HG03196 (cell line): ENCODE measurements around the gene MROH2B.
"Not testable (repeated sequence)": the region's sequence is repeated elsewhere in the genome, so short reads cannot be mapped to it uniquely, and the experiment has no call there.

Experiments
- ATAC-seq: cut with Tn5 transposase; IDR thresholded peaks from one replicate; pipeline ENCODE4 v1.9.1; 2021; ENCODE audit not compliant: unreplicated experiment

MROH2B gene

GRCh38 chr5:41032973-41033372 is 38.2 kb downstream of the MROH2B start:
- ATAC-seq, result no peak

- not testable (repeated sequence) for ATAC-seq
Observed at GRCh38 chr5:41022600-41022999, 48.5 kb downstream of the MROH2B start.

GRCh38 chr5:41012318-41012717 is 58.8 kb downstream of the MROH2B start:
- no peak for ATAC-seq

- ATAC-seq, result no peak
Observed at GRCh38 chr5:41010572-41010971, 60.6 kb downstream of the MROH2B start.

DNA sequence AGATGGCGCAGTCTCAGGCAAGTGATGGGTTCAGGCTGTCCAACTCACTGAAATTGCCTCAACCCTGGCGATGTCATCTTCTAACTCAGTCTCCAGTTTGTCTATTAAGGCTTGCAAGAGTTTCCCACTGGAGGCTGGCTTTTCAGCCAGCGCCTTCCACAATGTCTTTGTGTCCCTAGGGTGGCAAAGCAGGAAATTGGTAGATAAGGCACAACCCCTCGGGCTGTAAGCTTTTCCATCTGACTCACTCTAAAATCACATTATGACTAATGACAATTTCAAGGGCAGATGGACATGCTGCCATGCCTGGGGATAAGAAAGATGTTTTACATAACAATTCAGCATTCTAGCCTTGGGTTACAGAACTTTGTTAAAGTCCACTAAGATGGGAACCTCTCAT is 61.9 kb downstream of the MROH2B start:
- ATAC-seq, result no peak

- no peak for ATAC-seq
Observed at GRCh38 chr5:41004931-41005330, 66.2 kb downstream of the MROH2B start.

DNA sequence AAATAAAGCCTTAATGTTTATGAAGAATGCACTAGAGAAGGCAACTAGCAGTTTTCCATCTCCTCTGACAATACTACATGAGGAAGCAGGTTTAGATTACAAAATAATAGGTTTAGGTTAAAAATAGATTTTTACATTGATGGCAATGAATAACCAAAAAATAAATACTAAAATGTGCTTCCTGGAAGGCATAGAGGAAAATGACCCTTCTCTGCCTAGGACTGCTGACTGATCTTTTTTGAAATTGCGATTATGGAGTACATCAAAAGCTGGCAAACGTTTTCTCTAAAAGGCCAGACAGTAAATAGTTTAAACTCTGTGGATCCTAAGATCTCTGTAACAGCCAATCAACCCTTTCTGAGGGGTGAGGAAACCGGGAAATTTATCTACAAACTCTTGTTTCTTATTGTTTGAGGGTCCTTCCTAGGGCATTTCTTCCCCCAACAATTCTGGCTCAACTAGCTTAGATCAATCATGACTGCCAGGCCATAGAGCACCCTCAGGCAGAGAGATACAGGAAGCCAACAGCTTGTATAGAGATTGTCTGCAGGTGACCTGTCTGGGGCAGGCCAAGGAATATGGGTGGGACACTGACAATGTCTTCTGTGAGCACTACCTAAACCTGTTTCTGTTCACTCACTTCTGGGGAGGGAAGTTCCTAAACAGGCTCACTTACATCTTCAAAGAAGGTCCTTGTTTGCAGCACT is 67.3 kb downstream of the MROH2B start:
- ATAC-seq, result no peak

- ATAC-seq, result no peak
Observed at GRCh38 chr5:40999966-41000365, 71.2 kb downstream of the MROH2B start.

DNA sequence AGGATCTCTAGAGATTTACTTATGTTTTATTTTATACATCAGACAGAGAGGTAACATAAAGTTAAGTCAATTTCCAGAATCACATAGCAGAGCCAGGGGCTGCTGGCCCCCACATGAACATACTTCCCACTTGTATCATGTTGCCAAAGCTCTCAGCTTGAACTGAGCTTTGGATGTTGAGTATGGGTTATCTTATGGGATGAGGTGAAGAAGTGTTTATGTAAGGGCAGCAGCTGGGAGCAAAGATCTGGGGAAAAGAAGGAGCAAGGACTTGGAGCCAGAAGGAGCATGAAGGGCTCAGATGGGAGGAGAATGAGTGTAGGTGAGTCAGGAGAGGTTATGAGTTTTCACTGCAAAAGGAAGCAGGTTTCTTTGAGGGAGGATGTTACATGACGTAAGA is 72.0 kb downstream of the MROH2B start:
- ATAC-seq, result no peak

DNA sequence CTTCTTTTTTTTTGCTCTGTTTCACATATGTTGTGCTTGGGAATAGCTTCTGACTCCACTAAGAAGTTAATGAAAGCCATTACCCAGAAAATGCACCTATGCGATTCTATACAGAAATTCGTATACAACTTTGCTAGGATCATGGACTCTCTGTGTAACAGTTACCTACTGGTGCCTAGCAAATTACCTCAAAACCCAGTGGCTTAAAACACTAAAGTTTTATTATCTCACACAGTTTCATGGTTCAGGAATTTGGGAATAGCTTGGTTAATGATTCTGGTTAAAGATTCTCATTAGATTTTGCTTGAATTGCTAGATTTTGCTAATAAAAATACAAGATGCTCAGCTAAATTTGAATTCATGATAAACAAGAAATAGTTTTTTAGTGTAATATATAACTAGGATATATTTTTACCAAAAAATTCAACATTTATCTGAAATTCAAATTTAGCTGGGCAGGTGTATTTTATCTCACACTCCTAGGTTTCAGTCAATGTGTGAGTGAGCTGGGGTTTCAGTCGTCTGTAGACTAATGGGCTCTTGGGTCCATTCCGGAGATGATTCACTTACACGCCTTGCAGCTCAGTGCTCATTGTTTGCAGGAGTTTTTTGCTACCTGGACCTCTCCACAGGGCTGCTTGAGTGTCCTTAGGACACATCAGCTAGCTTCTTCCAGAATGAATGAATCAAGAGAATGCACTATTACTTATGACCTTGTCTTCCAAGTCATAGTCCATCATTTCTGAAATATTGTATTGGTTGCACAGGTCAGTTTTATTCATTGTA is 75.1 kb downstream of the MROH2B start:
- no peak for ATAC-seq

GRCh38 chr5:40991981-40992559 is 79.1 kb downstream of the MROH2B start:
- no peak for ATAC-seq

- no peak for ATAC-seq
Observed at GRCh38 chr5:40991168-40991980, 79.8 kb downstream of the MROH2B start.

DNA sequence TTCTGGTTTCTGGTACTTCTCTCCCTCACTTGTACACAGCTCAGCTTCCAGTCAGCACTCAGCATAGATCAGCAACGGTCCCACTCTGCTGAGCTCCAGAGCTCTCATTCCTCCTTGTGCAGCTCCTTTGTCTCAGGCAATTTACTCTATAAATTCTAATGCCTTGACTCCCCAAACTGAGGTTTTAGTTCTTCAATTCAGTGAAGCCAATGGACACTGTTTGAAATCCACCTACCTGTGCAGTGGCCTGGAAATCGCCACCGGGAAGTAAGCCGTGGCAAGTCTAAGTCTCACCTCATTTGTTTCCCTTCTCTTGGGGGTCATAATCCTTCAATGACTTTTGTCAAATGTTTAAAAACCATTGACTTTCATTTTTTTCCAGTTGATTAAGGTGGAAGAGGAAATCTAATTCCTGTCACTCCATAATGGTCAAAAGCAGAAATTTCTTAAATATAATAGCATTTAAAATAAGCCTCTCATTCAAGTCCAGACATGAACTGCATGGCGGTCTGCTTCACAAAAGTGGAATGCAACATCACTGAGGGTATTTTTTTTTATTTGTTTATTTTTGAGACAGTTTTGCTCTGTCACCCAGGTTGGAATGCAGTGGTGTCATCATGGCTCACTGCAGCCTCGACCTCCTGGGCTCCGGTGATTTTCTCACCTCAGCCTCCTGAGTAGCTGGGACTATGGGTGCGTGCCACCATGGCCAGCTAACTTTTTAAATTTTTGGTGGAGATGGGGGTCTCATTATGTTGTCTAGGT is 82.2 kb downstream of the MROH2B start:
- ATAC-seq, result no peak

DNA sequence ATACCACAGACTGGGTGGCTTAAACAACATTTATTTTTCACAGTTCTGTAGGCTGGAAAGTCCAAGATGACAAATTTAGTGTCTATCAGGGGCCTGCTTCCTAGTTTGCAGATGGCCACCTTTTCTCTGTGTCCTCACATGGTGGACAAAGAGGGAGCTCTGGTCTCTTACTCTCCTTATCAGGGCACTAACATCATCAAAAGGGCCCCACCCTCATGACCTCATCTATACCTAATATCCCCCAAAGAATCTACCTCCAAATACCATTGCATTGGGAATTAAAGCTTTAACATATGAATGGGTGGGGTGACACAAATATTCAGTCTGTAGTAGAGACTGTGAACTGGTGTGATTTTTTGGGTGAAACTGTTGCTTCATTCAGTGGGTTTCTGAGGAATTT is 83.8 kb downstream of the MROH2B start:
- no peak for ATAC-seq

- ATAC-seq, result no peak
Observed at GRCh38 chr5:40986666-40987065, 84.5 kb downstream of the MROH2B start.

DNA sequence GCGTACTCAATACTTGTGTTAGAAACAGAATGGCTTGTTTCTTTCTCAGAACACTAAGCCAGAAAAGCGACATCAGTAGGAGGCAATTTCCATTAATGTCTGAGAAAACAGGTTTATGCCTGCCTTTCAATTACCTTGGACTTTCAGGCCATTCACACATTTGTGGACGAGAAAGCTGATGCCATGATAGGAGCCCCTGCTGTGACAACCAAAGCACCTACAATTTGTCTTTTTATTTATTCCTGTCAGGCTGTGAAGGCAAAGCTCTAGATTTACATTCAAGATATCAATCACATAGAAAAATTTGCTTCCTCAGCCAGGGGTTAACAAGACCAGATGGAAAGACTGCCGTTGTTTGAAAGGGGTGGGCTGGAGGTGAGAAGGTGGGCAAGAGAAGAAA is 85.6 kb downstream of the MROH2B start:
- ATAC-seq, result no peak

DNA sequence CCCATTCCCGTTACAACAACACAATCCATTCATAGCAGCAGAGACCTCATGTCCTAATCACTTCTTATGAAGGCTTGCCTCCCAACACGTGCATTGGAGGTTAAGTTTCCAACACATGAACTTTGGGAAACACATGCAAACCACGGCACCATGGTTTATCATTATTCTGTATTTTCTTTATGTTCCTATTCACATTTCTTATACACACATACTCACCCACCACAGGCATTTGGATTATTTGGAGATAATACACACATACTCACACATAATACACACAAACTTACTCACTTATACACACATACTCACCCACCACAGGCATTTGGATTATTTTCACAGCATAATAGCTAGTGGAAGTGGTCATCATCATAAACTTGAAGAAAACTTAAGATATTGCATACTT is 86.3 kb downstream of the MROH2B start:
- ATAC-seq, result no peak

- no peak for ATAC-seq
Observed at GRCh38 chr5:40983781-40984180, 87.4 kb downstream of the MROH2B start.

- no peak for ATAC-seq
Observed at GRCh38 chr5:40981420-40981819, 89.7 kb downstream of the MROH2B start.

DNA sequence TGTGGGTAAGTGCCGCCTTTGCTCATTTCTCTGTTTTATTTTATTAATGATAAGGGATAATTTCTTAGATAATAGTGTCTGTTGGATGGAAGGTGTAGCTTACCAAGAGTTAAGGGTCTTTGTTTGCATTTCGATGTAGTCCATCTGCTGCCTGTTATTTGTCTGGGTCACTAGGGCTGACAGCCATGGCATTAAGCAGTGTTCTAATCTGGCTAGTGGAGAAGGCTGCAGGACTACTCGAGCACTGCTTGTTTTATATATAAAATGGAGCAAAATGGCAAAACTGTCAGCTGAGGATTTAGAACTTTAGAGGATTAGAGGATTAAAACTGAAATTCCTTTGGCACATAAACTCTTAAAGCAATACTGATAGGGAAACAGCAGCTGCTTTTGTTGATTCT is 94.3 kb downstream of the MROH2B start:
- ATAC-seq, result no peak

DNA sequence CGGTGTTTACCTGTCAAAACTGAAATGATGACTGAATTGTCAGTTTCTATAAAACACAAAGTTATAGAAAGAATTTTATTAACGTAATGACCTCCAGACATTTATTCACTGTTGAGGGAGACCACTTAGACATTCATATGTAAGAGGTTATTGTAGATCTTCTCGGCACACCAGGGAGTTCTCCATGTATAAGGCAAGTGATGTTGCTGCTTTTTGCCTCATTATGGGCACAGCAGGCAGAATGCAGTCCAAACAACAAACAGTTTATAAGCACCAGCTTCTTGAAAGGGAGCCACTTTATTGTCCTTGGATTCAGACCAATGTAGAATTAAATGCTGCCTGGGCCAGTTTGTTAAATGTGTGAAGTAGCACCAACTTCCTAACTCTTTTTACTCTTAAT is 95.1 kb downstream of the MROH2B start:
- ATAC-seq, result no peak
